Transverse colon (tissue), 4 donors: ENCODE results near the gene SLC13A4. TPM values are rescaled to one million over a fixed set of nuclear protein-coding genes. Genes with fewer than 3 reads are reported as not detected.
"Not testable (repeated sequence)": the region's sequence is repeated elsewhere in the genome, so short reads cannot be mapped to it uniquely, and the experiment has no call there.

Experiments
- DNase-seq: peaks from one replicate; pipeline ENCODE4 v3.0.0-alpha.2; 2019
- H3K27ac ChIP-seq, 4 donors: fragments of 200-600 bp; sonication (generic); 2 replicates each; pipeline ENCODE4 v1.5.1; 2016 to 2018; ENCODE audit warnings: inconsistent platforms in 4 of 4
- H3K27me3 ChIP-seq: fragments of 200-600 bp; sonication (generic); 2 replicates; pipeline ENCODE4 v1.5.1; 2017; ENCODE audit warnings: inconsistent platforms
- H3K36me3 ChIP-seq, 4 donors: fragments of 200-600 bp; sonication (generic); 2 replicates each; pipeline ENCODE4 v1.5.1; 2017 to 2019; ENCODE audit warnings: inconsistent platforms in 4 of 4
- H3K4me1 ChIP-seq, 4 donors: fragments of 200-600 bp; sonication (generic); 2 replicates each; pipeline ENCODE4 v1.5.1; 2017 to 2020; ENCODE audit warnings: inconsistent platforms in 4 of 4
- H3K4me3 ChIP-seq, 4 donors: fragments of 200-600 bp; sonication (generic); 1 replicate in 1 of 4; 2 replicates in 3 of 4; pipeline versions ENCODE4 v1.5.1 to v1.6.1; 2017 to 2019; ENCODE audit warnings: inconsistent platforms in 4 of 4
- H3K9me3 ChIP-seq, 2 donors: fragments of 200-600 bp; sonication (generic); 2 replicates each; pipeline ENCODE4 v1.5.1; 2017 to 2019; ENCODE audit warnings: inconsistent platforms in 2 of 2
- EP300 ChIP-seq: sonication (generic); formaldehyde crosslinking; IDR thresholded peaks from one replicate; pipeline ENCODE4 v1.6.1; 2017; ENCODE audit warnings: antibody characterized with exemption, low read depth
- POLR2A ChIP-seq: fragments of 450-650 bp; IDR thresholded peaks from one replicate; pipeline ENCODE4 v1.6.1; 2016; ENCODE audit warnings: antibody characterized with exemption, mild to moderate bottlenecking, moderate library complexity
- POLR2AphosphoS5 ChIP-seq, 3 donors: sonication (generic); formaldehyde crosslinking; IDR thresholded peaks; one replicate each; pipeline ENCODE4 v1.6.1; 2016; ENCODE audit warnings: antibody characterized with exemption in 3 of 3
- WGBS, 2 donors: methylation state at CpG; one replicate each; pipeline ENCODE4 v1.1.5; 2018; ENCODE audit warnings: low coverage in 1 of 2; 5-methylcytosine and 5-hydroxymethylcytosine counted together
- in situ Hi-C, 4 donors: fragments of 200-750 bp; cut with MboI; loops; one replicate each; pipeline versions ENCODE4 v1.15.0 to v1.15.1; 2017; ENCODE audit warnings: low sequenced_read_pairs in 3 of 4, low pct_ligation_motif_present in 1 of 4, low pct_unique_long_range_greater_than_20kb in 1 of 4
- intact Hi-C: fragments of 100-400 bp; cut with DNase I; formaldehyde crosslinking; loops from one replicate; pipeline ENCODE4 v1.15.1; 2023; ENCODE audit warnings: low total_unique reads
- total RNA-seq, 4 donors: library from RNA; depleted of rRNA; stranded (reverse); fragments of >200 nt; gene quantifications; one replicate each; pipeline ENCODE4 v1.1.0, GENCODE V29; 2016
- TF ChIP-seq, protein P1 (sequence below), 5 experiments: fragments of 200-600 bp in 3 of 5; fragments of 450-650 bp in 2 of 5; sonication (generic) in 3 of 5; IDR thresholded peaks; 1 replicate in 2 of 5; 2 replicates in 3 of 5; pipeline ENCODE4 v1.5.1; 2016 to 2017; ENCODE audit warnings: antibody characterized with exemption in 5 of 5, inconsistent platforms in 3 of 5, mild to moderate bottlenecking in 2 of 5, moderate library complexity in 1 of 5

The SLC13A4 gene, protein sequence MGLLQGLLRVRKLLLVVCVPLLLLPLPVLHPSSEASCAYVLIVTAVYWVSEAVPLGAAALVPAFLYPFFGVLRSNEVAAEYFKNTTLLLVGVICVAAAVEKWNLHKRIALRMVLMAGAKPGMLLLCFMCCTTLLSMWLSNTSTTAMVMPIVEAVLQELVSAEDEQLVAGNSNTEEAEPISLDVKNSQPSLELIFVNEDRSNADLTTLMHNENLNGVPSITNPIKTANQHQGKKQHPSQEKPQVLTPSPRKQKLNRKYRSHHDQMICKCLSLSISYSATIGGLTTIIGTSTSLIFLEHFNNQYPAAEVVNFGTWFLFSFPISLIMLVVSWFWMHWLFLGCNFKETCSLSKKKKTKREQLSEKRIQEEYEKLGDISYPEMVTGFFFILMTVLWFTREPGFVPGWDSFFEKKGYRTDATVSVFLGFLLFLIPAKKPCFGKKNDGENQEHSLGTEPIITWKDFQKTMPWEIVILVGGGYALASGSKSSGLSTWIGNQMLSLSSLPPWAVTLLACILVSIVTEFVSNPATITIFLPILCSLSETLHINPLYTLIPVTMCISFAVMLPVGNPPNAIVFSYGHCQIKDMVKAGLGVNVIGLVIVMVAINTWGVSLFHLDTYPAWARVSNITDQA
- total RNA-seq, result 10 to 100 TPM in 1 of 4 donors, 1 to 10 TPM in 1, not detected in 2; 3.0 to 15.3 TPM

DNA sequence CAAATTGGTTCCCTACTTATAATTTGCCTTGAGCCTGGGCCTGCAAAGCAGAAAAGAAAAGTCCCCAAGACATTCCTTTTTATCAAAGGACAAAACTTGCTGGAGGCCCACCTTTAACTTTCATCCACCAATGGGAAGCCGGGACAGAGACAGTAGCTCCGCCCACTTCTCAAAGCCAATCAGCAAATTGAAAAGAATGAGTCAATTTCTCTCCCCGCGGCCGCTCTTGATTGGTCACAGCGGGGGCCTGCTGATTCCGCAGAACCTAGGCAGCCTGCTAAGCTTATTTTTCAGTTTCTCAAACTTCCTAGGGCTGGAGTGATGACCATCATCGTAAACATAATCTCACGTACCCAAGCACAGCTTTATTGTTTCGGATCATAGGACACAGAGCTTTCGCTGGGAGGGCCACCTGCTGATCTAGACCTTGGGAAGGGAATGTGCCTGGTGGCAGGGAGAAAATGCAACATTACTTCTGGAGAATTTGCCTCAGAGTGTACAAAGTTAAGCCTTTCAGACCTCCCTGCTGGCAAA is at the start of gene SLC13A4:
Gene SLC13A4 (minus strand): TSS at position 51 of the 534 bp plus-strand sequence. CDS start 690 bp downstream, outside the sequence.
- WGBS, 2 donors, result 87% methylated on average over 11 of the region's 11 CpGs; no CpG with 5 or more reads in 1 of the 2 donors
- no peaks in the 10 kb centered on the region for H3K9me3 ChIP-seq
- H3K27ac ChIP-seq, result no peak within 1 kb of the TSS
- no peaks in the 10 kb centered on the region for H3K4me1 ChIP-seq
- intact Hi-C loops, result no loop called here
- in situ Hi-C loops, result no loop called here
- no peak for DNase-seq
- no peaks in the 10 kb centered on the region for H3K27me3 ChIP-seq
- H3K36me3 ChIP-seq, result no peaks in the 10 kb centered on the region
- no peak for TF ChIP-seq POLR2A
- TF ChIP-seq POLR2AphosphoS5 (IDR thresholded peaks at IDR 0.05), result no peak
- TF ChIP-seq, protein P1, sequence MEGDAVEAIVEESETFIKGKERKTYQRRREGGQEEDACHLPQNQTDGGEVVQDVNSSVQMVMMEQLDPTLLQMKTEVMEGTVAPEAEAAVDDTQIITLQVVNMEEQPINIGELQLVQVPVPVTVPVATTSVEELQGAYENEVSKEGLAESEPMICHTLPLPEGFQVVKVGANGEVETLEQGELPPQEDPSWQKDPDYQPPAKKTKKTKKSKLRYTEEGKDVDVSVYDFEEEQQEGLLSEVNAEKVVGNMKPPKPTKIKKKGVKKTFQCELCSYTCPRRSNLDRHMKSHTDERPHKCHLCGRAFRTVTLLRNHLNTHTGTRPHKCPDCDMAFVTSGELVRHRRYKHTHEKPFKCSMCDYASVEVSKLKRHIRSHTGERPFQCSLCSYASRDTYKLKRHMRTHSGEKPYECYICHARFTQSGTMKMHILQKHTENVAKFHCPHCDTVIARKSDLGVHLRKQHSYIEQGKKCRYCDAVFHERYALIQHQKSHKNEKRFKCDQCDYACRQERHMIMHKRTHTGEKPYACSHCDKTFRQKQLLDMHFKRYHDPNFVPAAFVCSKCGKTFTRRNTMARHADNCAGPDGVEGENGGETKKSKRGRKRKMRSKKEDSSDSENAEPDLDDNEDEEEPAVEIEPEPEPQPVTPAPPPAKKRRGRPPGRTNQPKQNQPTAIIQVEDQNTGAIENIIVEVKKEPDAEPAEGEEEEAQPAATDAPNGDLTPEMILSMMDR (IDR thresholded peaks at IDR 0.05), result no peak
- no peak for TF ChIP-seq EP300
- no peak within 1 kb of the TSS for H3K4me3 ChIP-seq

DNA sequence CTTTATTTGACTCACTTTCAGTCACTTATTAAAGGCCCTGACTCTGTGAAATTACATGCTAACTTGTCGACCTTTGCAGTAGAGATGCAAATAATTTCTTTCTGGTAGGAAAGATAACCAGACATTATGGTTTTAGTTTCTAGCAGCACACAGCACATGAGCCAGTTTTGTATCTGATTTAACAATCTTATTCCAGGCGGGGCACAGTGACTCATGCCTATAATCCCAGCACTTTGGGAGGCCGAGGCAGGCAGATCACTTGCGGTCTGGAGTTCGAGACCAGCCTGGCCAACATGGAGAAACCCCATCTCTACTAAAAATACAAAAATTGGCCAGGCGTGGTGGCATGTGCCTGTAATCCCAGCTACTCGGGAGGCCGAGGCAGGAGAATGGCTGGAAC is 47.9 kb upstream of the SLC13A4 start:
- H3K9me3 ChIP-seq, H3K27me3 ChIP-seq, H3K4me3 ChIP-seq, H3K36me3 ChIP-seq, H3K27ac ChIP-seq, intact Hi-C loops, DNase-seq, in situ Hi-C loops: not testable (repeated sequence)
- peaks cover 0 to 12% (median 11%) of the 10 kb centered on the region in 4 donors for H3K4me1 ChIP-seq
- WGBS, 2 donors, result 80% methylated on average over 8 of the region's 8 CpGs; no CpG with 5 or more reads in 1 of the 2 donors

DNA sequence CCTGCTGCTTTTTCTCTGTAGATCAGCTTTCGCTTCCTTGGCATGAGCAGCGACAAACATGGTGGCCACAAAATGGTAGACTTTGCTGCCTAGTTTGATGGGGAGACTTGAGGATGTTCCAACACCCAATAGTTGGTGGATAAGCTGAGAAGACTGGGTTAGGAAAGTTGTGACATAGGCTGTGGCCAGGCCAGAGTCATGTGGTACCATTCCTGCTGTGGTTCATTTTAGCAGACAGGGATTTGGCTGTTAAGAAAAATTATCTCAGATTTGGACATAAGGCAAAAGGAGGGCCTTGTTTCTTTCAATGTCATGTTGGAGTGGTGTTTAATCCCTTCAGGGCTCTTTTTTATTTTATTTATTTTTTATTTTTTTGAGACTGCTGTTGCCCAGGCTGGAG is 47.2 kb upstream of the SLC13A4 start:
- no peak for DNase-seq
- in situ Hi-C loops (no loop called here), intact Hi-C loops (no loop called here)
- H3K27ac ChIP-seq, result peak overlapping the region in 1 of 4 donors; percentile 32
- TF ChIP-seq POLR2AphosphoS5 (IDR thresholded peaks at IDR 0.05) (no peak), EP300 (no peak), POLR2A (no peak)
- TF ChIP-seq, protein P1 (IDR thresholded peaks at IDR 0.05), result no peak
- H3K27me3 ChIP-seq, result no peaks in the 10 kb centered on the region
- H3K4me1 ChIP-seq, result peaks cover 0 to 12% (median 11%) of the 10 kb centered on the region in 4 donors
- WGBS, 2 donors, result 92 to 100% methylated on average over 2 of the region's 2 CpGs
- no peak overlapping the region for H3K4me3 ChIP-seq
- H3K36me3 ChIP-seq, result no peaks in the 10 kb centered on the region
- peaks cover 0 to 7% of the 10 kb centered on the region in 2 donors for H3K9me3 ChIP-seq

DNA sequence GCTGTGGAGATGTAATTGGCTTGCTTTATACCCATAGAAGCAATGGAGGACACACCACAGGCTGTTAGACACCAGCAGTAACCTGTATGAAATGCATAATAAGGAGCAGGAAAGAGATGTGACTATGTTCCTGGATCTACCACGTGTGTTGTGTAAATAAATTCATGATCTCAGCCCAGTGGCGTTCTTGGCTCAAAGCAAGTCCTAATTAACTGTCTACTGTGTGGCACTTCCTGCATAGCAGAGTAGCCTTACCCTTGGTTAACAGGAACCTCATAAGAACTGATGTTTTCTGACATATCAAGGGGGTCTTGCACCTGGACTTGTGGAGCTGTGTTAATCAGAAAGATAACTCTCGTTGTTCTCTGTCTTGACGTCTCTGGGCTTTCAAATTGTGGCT is 46.3 kb upstream of the SLC13A4 start:
- Histone ChIP-seq H3K9me3 (peaks cover 0 to 7% of the 10 kb centered on the region in 2 donors), H3K27me3 (no peaks in the 10 kb centered on the region), H3K27ac (peak overlapping the region in 3 of 4 donors; percentile 32 to 66 (median 49)), H3K36me3 (no peaks in the 10 kb centered on the region), H3K4me1 (peaks cover 0 to 12% (median 11%) of the 10 kb centered on the region in 4 donors), H3K4me3 (no peak overlapping the region)
- WGBS, 2 donors, result 52 to 60% methylated on average over 1 to 4 of the region's 4 CpGs
- in situ Hi-C loops (no loop called here), intact Hi-C loops (no loop called here)
- DNase-seq, result peak; percentile 20
- TF ChIP-seq POLR2AphosphoS5 (IDR thresholded peaks at IDR 0.05) (peak in 2 of 3 donors; percentile 7 to 23), POLR2A (no peak)

DNA sequence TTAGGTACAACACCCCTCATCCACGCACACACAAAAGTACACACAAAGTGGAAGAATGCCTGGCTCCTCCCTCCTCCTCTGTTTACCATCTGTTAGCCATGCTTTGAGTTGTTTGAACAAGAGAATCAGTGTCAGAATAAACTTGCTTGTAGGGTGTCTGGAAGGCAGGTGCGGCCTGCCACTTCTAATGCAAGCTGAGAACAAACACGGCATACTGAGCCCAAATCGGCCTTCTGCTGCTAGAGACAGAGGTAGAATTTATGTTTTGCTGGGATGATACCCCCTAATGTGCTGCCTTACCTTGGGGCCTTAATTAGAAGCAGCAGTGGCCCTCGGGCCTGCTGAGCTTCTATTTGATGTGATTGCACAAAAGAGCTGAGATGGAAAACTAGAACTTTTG is 45.5 kb upstream of the SLC13A4 start:
- Histone ChIP-seq H3K4me3 (no peak overlapping the region), H3K27ac (peak overlapping the region in 2 of 4 donors; percentile 49 to 66), H3K27me3 (no peaks in the 10 kb centered on the region), H3K9me3 (peaks cover 0 to 7% of the 10 kb centered on the region in 2 donors), H3K4me1 (peaks cover 0 to 12% (median 11%) of the 10 kb centered on the region in 4 donors), H3K36me3 (no peaks in the 10 kb centered on the region)
- WGBS, 2 donors, result 54% methylated on average over 5 of the region's 5 CpGs; no CpG with 5 or more reads in 1 of the 2 donors
- in situ Hi-C loops, result no loop called here
- intact Hi-C loops, result no loop called here
- TF ChIP-seq EP300, result no peak
- TF ChIP-seq, protein P1 (IDR thresholded peaks at IDR 0.05), result no peak
- peak; percentile 10 for DNase-seq
